GM21390 (cell line): ENCODE measurements around the gene TMEM100.
"Not testable (repeated sequence)": the region's sequence is repeated elsewhere in the genome, so short reads cannot be mapped to it uniquely, and the experiment has no call there.

Experiments
- ATAC-seq: cut with Tn5 transposase; IDR thresholded peaks from one replicate; pipeline ENCODE4 v1.9.1; 2021; ENCODE audit not compliant: unreplicated experiment

TMEM100 gene

DNA sequence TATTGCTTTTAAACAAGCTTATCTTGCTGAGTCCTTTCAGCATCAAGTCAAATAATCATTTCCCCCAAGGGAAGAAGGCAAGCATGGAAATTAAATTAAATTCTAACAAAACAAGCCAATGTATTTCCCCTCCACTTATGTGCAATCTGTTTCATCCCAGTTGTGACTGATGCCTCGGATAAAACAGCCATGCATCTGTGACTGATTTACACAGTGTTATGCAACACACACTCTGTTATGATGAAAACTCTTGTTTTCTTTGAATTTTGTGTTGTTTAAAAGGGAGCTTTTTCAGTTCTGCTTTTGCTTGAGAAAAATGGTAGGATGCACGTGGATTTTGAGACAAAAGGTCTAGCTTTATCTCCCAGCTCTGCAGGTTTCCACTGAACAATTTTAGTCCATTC lies 32.6 kb downstream of the TMEM100 start:
- no peak for ATAC-seq

DNA sequence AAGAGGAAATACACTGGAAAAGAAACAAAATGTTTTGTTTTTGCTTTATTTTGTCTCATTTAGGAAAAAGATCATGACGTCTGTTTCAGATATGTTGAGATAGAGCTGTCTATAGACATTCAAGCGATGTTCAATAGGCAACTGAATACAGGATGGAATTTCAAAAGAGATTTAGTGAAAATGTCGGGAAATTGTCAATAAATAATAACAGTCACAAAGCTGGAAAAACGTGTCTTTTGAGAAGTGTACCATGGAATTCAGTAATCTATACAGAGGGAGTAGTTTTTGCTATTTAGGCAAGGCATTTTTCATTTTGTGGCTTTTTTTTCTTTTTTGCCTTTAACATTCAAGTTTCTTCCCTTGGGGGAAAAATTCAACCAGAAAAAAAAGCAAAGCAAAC lies 33.0 kb downstream of the TMEM100 start:
- ATAC-seq: no peak

GRCh38 chr17:55688057-55688456 lies 34.6 kb downstream of the TMEM100 start:
- no peak for ATAC-seq

- ATAC-seq: no peak
Observed at GRCh38 chr17:55687037-55687436, 35.6 kb downstream of the TMEM100 start.

DNA sequence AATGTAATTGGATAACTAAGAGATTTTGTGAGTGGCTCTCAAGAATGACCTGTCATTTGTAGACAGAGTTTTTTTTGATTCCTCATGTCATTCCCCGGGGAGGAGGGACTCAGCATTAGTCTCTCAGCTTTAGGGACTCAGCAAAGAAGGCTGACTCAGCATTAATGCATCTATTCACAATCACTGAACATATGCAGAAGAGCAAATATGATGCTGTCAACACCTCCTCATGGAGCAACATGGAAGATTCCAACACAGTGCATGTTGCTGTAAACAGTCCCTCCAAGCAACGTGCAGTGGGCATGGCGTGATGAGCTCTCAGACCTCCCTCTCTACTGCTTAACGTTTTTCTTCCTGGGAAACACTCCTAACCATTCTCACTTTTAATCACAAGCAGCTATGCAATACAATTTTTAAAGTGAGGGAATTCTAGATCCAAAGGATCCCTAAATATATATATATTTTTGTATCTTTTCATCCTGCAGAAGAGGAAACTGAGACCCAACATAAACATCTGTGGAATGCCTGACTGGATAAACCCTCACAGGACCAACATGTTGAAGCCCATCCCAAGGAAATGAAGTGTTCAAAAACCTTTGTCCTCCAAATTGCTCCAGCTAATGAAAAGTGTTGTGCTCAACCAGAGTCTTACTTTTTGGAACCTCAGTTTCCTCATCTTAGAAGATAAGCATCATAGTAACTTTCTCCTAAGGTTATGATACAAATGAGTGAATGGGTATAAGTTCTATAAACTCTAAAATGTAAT lies 38.9 kb downstream of the TMEM100 start:
- no peak for ATAC-seq

- no peak for ATAC-seq
Observed at GRCh38 chr17:55681342-55681700, 41.3 kb downstream of the TMEM100 start.

DNA sequence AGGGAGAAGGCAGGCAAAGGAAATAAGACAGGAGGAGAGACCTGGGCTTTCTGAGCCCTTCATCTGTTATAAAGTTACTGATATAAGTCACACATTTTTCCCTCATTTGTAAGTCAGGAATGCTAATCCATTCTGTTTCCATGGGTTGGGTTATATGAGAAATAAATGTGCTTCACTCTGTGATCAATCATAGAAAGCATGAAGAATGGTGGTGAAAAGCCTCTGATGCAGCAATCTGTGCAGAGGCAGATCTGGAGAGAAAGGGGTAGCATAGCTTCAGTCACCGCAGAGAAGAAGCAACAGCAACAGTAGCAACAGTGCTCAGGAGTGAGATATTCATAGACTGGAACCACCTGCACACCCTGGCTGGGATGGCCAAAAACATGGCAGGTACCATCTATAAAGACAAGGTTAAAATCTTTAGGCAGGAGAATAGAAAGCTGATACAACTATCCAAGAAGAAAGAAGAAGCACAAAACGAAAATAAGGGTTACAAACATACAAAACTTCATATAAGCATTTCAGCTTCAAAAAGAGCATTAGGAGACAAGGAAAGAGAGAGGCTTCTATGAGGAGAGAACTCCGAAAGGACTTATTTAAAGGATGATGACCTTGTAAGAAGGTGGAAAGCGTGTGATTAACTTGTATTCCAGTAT lies 41.9 kb downstream of the TMEM100 start:
- ATAC-seq: no peak

DNA sequence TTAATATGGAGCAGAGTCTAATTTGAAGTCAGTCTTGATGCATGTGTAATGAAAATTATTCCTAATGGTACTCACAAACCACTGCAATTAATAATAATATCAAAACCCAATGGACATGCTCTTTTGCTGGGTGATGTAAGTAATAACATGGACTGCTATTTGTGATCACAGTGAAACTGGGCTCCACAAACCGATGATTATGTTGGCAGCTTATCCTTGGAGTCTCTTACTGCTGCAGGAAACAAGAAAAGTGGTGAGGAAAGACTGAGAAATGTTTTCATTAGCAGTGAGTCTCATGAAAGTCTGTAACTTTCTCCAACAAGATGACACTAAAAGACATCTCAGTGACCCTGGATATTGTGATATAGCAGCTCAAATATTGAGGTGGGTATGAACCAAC lies 45.2 kb downstream of the TMEM100 start:
- ATAC-seq: no peak

- ATAC-seq: no peak
Observed at GRCh38 chr17:55676274-55676673, 46.4 kb downstream of the TMEM100 start.

DNA sequence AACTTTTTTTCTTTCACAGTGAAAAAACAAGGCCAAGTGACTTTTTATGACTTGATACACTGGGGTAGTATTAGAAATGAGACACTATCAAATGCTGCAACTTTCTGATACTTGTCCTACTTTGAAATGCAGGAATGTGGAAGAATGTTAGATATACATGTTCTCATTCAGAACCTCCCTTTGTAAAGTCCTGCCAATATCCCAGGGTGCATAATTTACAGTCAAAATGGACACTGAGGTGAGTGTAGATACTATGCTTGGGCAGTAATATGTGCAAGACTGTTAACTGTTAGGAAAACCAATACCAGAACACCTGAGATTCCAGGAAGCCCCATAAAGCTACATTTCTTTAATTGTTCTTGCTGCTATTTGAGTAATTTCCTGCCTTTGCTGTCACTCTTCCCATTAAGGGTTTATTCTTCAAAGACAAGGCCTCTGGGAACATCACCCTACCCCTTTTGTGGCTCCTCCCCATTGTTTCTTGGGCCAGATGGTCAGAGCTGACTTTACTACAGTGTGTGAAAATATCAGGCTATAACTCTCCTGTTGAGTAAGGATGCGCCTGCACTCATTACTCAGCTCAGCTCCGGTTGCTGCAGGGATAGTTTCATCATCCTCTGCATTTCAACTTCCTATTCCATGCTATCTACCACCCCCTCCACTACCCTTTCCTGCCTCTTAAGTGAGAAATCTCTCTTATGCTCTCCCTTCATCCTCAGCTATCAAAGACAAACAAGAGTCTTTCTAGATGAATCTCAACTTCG lies 48.7 kb downstream of the TMEM100 start:
- no peak for ATAC-seq

DNA sequence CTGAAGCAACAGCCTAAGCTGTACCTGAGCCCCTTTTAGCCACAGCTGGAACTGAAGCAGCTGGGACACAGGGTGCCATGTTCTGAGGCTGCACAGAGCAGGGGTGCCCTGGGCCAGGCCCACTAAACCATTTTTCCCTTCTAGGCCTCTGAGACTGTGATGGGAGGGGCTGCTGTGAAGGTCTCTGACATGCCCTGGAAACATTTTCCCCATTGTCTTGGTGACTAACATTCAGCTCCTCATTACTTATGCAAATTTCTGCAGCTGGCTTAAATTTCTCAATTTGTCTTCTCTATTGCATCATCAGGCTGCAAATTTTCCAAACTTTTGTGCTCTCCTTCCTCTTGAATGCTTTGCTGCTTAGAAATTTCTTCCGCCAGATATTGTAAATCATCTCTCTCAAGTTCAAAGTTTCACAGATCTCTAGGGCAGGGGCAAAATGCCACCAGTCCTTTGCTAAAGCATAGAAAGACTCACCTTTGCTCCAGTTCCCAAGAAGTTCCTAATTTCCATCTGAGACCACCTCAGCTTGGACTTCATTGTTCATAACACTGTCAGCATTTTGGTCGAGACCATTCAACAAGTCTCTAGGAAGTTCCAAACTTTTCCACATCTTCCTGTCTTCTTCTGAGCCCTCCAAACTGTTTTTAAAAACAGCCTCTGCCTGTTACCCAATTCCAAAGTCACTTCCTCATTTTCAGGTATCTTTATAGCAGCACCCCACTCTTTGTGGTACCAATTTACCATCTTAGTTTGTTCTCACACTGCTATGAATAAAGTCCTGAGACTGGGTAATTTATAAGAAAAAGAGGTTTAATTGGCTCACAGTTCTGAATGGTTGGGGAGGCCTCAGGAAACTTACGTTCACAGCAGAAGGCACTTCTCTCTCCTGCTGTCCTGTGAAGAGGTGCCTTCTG lies 49.8 kb downstream of the TMEM100 start:
- no peak for ATAC-seq

DNA sequence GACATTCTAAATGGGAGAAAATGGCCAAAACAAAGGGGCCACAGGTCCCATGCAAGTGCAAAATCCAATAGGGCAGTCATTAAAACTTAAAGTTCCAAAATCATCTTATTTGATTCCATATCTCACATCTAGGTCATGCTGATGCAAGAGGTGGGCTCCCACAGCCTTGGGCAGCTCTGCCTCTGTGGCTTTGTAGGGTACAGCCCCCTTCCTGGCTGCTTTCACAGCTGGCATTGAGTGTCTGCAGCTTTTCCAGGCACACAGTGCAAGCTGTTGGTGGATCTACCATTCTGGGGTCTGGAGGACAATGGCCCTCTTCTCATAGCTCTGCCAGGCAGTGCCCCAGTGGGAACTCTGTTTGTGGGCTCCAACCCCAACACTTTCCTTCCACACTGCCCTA lies 50.7 kb downstream of the TMEM100 start:
- not testable (repeated sequence) for ATAC-seq
